Medulla oblongata (tissue), 1 donor: ENCODE results near the gene GALNT14.

Source experiments
- DNase-seq: peaks from one replicate; pipeline ENCODE4 v3.0.0-alpha.2; 2015; ENCODE audit errors: extremely low spot score

Gene GALNT14

GRCh38 chr2:30975156-30975555 lies 163.1 kb downstream of the GALNT14 start:
- no peak for DNase-seq

- no peak for DNase-seq
These were observed 163.7 kb downstream of the GALNT14 start for GRCh38 chr2:30974554-30974953.

GRCh38 chr2:30974092-30974491 lies 164.1 kb downstream of the GALNT14 start:
- DNase-seq = no peak

GRCh38 chr2:30971231-30972025 lies 166.8 kb downstream of the GALNT14 start:
- no peak for DNase-seq

- DNase-seq = no peak
These were observed 169.4 kb downstream of the GALNT14 start for GRCh38 chr2:30968660-30969397.

- DNase-seq = no peak
These were observed 171.5 kb downstream of the GALNT14 start for GRCh38 chr2:30966786-30967185.

- no peak for DNase-seq
These were observed 173.2 kb downstream of the GALNT14 start for GRCh38 chr2:30965022-30965531.

- DNase-seq = no peak
These were observed 173.8 kb downstream of the GALNT14 start for GRCh38 chr2:30964334-30965005.

- no peak for DNase-seq
These were observed 175.1 kb downstream of the GALNT14 start for GRCh38 chr2:30963184-30963583.

- no peak for DNase-seq
These were observed 178.0 kb downstream of the GALNT14 start for GRCh38 chr2:30960213-30960612.

- no peak for DNase-seq
These were observed 178.6 kb downstream of the GALNT14 start for GRCh38 chr2:30959653-30960052.

GRCh38 chr2:30958918-30959265 lies 179.3 kb downstream of the GALNT14 start:
- no peak for DNase-seq

GRCh38 chr2:30958193-30958917 lies 179.9 kb downstream of the GALNT14 start:
- DNase-seq = no peak

- DNase-seq = no peak
These were observed 180.6 kb downstream of the GALNT14 start for GRCh38 chr2:30957591-30957990.

- no peak for DNase-seq
These were observed 181.2 kb downstream of the GALNT14 start for GRCh38 chr2:30956995-30957394.

GRCh38 chr2:30955516-30956132 lies 182.6 kb downstream of the GALNT14 start:
- no peak for DNase-seq

GRCh38 chr2:30950339-30950738 lies 187.9 kb downstream of the GALNT14 start:
- no peak for DNase-seq

- no peak for DNase-seq
These were observed 188.8 kb downstream of the GALNT14 start for GRCh38 chr2:30949435-30949834.

GRCh38 chr2:30948857-30949256 lies 189.4 kb downstream of the GALNT14 start:
- no peak for DNase-seq

GRCh38 chr2:30948130-30948529 lies 190.1 kb downstream of the GALNT14 start:
- DNase-seq = no peak

GRCh38 chr2:30947686-30948085 lies 190.6 kb downstream of the GALNT14 start:
- no peak for DNase-seq
